K562 (cell line): ENCODE data around the gene ANKRD31. TPM values are rescaled to one million over a fixed set of nuclear protein-coding genes. Genes with fewer than 3 reads are reported as not detected.
A peak's percentile ranks its signal among the peaks of the same experiment; 100 is the strongest.

ENCODE experiments used
- NFRKB ChIP-seq: fragments of 450-650 bp; IDR thresholded peaks from 2 replicates; pipeline ENCODE4 v1.6.1; 2016; ENCODE audit warnings: low read depth
- PHTF2 ChIP-seq: fragments of 250-450 bp; sonication (Bioruptor Pico); IDR thresholded peaks from 2 replicates; pipeline ENCODE4 v1.5.0; 2021; ENCODE audit warnings: mild to moderate bottlenecking
- SMAD4 ChIP-seq: fragments of 250-450 bp; sonication (Bioruptor Pico); conservative IDR thresholded peaks from 2 replicates; pipeline ENCODE4 v1.8.0; 2021; ENCODE audit warnings: inconsistent platforms, mild to moderate bottlenecking, moderate library complexity
- TGIF2 ChIP-seq: sonication (generic); formaldehyde crosslinking; IDR thresholded peaks from 2 replicates; pipeline ENCODE4 v1.8.1; 2022; ENCODE audit warnings: mild to moderate bottlenecking, missing genetic modification reagents, moderate library complexity
- USF2 ChIP-seq: sonication (generic); formaldehyde crosslinking; IDR thresholded peaks from 2 replicates; pipeline ENCODE4 v1.5.0; 2020; ENCODE audit warnings: missing genetic modification reagents
- ZBED1 ChIP-seq: IDR thresholded peaks from 2 replicates; pipeline ENCODE4 v1.6.1; 2014
- ZBTB9 ChIP-seq: fragments of 450-650 bp; formaldehyde crosslinking; IDR thresholded peaks from 2 replicates; pipeline ENCODE4 v1.4.0; 2020; ENCODE audit warnings: mild to moderate bottlenecking, moderate library complexity
- ZC3H11A ChIP-seq: IDR thresholded peaks from 2 replicates; pipeline ENCODE4 v1.6.1; 2012; ENCODE audit warnings: low read depth, low read length, improper control_type of control experiment
- ZC3H4 ChIP-seq: sonication (generic); formaldehyde crosslinking; IDR thresholded peaks from 2 replicates; pipeline ENCODE4 v1.9.0; 2021; ENCODE audit warnings: missing genetic modification reagents, borderline replicate concordance
- ZNF280A ChIP-seq: fragments of 450-650 bp; IDR thresholded peaks from 2 replicates; pipeline ENCODE4 v1.6.1; 2018; ENCODE audit warnings: mild to moderate bottlenecking, low read depth; ENCODE audit not compliant: partially characterized antibody
- ZNF431 ChIP-seq: sonication (generic); formaldehyde crosslinking; IDR thresholded peaks from 2 replicates; pipeline ENCODE4 v1.8.0; 2022; ENCODE audit warnings: mild to moderate bottlenecking, missing genetic modification reagents
- polyA plus RNA-seq, 8 experiments: library from polyadenylated mRNA; depleted of rRNA in 4 of 8; stranded (reverse) in 5 of 8; unstranded in 3 of 8; fragments of >200 nt; fragmentation: Nextera tagmentation in 2 of 8; fragmentation: Illumina TruSeq in 1 of 8; extraction: Ambion mirVana in 2 of 8; extraction: Trizol in 1 of 8; gene quantifications; 2 replicates each; pipeline versions ENCODE4 v1.2.1 to v1.2.3, GENCODE V29; 2011 to 2014; ENCODE audit warnings: inconsistent platforms in 1 of 8, missing spikeins in 1 of 8
- total RNA-seq, 7 experiments: library from RNA; depleted of rRNA in 6 of 7; stranded (reverse); fragments of >200 nt in 6 of 7; fragmentation: Illumina TruSeq in 2 of 7; extraction: Trizol in 2 of 7; gene quantifications; 2 replicates each; pipeline versions ENCODE4 v1.2.1 to v1.2.3, GENCODE V29; 2011 to 2021; ENCODE audit warnings: low replicate concordance in 1 of 7
- TF ChIP-seq, protein P1 (sequence below): fragments of 450-650 bp; formaldehyde crosslinking; IDR thresholded peaks from 2 replicates; pipeline ENCODE4 v1.4.0; 2020; ENCODE audit warnings: mild to moderate bottlenecking, moderate library complexity

Gene ANKRD31
- total and polyA plus RNA-seq, 9 of the 15 experiments (the other 6 are each of a cell fraction or from before 2014, with no cell fraction given): under 0.01 to 0.11 (median 0.05) TPM; not detected in 1

- TF ChIP-seq, protein P1, sequence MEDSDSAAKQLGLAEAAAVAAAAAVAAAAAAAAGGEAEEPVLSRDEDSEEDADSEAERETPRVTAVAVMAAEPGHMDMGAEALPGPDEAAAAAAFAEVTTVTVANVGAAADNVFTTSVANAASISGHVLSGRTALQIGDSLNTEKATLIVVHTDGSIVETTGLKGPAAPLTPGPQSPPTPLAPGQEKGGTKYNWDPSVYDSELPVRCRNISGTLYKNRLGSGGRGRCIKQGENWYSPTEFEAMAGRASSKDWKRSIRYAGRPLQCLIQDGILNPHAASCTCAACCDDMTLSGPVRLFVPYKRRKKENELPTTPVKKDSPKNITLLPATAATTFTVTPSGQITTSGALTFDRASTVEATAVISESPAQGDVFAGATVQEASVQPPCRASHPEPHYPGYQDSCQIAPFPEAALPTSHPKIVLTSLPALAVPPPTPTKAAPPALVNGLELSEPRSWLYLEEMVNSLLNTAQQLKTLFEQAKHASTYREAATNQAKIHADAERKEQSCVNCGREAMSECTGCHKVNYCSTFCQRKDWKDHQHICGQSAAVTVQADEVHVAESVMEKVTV (CRISPR knock-in tag): peak; percentile 60
- TF ChIP-seq ZBTB9: peak; percentile 97
- no peak for TF ChIP-seq ZC3H11A
- no peak for TF ChIP-seq ZNF280A
- no peak for TF ChIP-seq ZC3H4
- no peak for TF ChIP-seq TGIF2 (CRISPR knock-in tag)
- TF ChIP-seq USF2 (CRISPR knock-in tag): peak; percentile 49
- TF ChIP-seq ZNF431 (CRISPR knock-in tag): no peak
- TF ChIP-seq PHTF2: no peak
- peak; percentile 58 for TF ChIP-seq NFRKB
- peak; percentile 89 for TF ChIP-seq SMAD4 (CRISPR knock-in tag)
- no peak for TF ChIP-seq ZBED1
Observed at GRCh38 chr5:75236322-75237316, at the start of gene ANKRD31 (continued).
